K562 (cell line): ENCODE data around the gene DHRS2. TPM values are rescaled to one million over a fixed set of nuclear protein-coding genes. Genes with fewer than 3 reads are reported as not detected.
A peak's percentile ranks its signal among the peaks of the same experiment; 100 is the strongest.

ENCODE experiments used
- CREM ChIP-seq: IDR thresholded peaks from 2 replicates; pipeline ENCODE4 v1.6.1; 2014; ENCODE audit warnings: antibody characterized with exemption, low read depth
- NFIX ChIP-seq: fragments of 250-450 bp; sonication (Bioruptor Pico); IDR thresholded peaks from 2 replicates; pipeline ENCODE4 v1.4.0; 2020; ENCODE audit warnings: low read depth, mild to moderate bottlenecking, moderate library complexity
- NR2F6 ChIP-seq: fragments of 450-650 bp; formaldehyde crosslinking; IDR thresholded peaks from 2 replicates; pipeline ENCODE4 v1.4.0; 2020; ENCODE audit warnings: mild to moderate bottlenecking
- SLC30A9 ChIP-seq: fragments of 250-450 bp; sonication (Bioruptor Pico); IDR thresholded peaks from 2 replicates; pipeline ENCODE4 v1.8.0; 2022; ENCODE audit warnings: mild to moderate bottlenecking, moderate library complexity
- TBP ChIP-seq: optimal IDR thresholded peaks from 2 replicates; pipeline ENCODE3; 2011; ENCODE audit warnings: low read depth, low read length, improper control_type of control experiment
- ZNF445 ChIP-seq: fragments of 250-450 bp; sonication (Bioruptor Pico); IDR thresholded peaks from 2 replicates; pipeline ENCODE4 v1.4.0; 2020; ENCODE audit warnings: low read depth, mild to moderate bottlenecking, moderate library complexity
- ZNF75A ChIP-seq: fragments of 450-650 bp; formaldehyde crosslinking; IDR thresholded peaks from 2 replicates; pipeline ENCODE4 v1.4.0; 2020; ENCODE audit warnings: mild to moderate bottlenecking
- polyA plus RNA-seq, 8 experiments: library from polyadenylated mRNA; depleted of rRNA in 4 of 8; stranded (reverse) in 5 of 8; unstranded in 3 of 8; fragments of >200 nt; fragmentation: Nextera tagmentation in 2 of 8; fragmentation: Illumina TruSeq in 1 of 8; extraction: Ambion mirVana in 2 of 8; extraction: Trizol in 1 of 8; gene quantifications; 2 replicates each; pipeline versions ENCODE4 v1.2.1 to v1.2.3, GENCODE V29; 2011 to 2014; ENCODE audit warnings: inconsistent platforms in 1 of 8, missing spikeins in 1 of 8
- total RNA-seq, 7 experiments: library from RNA; depleted of rRNA in 6 of 7; stranded (reverse); fragments of >200 nt in 6 of 7; fragmentation: Illumina TruSeq in 2 of 7; extraction: Trizol in 2 of 7; gene quantifications; 2 replicates each; pipeline versions ENCODE4 v1.2.1 to v1.2.3, GENCODE V29; 2011 to 2021; ENCODE audit warnings: low replicate concordance in 1 of 7
- TF ChIP-seq, protein P1 (sequence below): fragments of 450-650 bp; IDR thresholded peaks from 2 replicates; pipeline ENCODE4 v1.6.1; 2016; ENCODE audit warnings: mild to moderate bottlenecking, moderate library complexity
- TF ChIP-seq, protein P2 (sequence below), 3 experiments: IDR thresholded peaks in 2 of 3; conservative IDR thresholded peaks in 1 of 3; 2 replicates each; pipeline ENCODE4 v1.5.1; 2011 to 2012; ENCODE audit warnings: low read length in 3 of 3, mild to moderate bottlenecking in 3 of 3, control low read depth in 2 of 3, improper control_type of control experiment in 1 of 3, inconsistent platforms in 1 of 3, low read depth in 1 of 3, mixed read lengths in 1 of 3, moderate library complexity in 1 of 3; ENCODE audit not compliant: insufficient read depth in 2 of 3
- TF ChIP-seq, protein P3 (sequence below): fragments of 250-450 bp; sonication (Bioruptor Pico); IDR thresholded peaks from 2 replicates; pipeline ENCODE4 v1.4.0; 2020; ENCODE audit warnings: mild to moderate bottlenecking, moderate library complexity

Gene DHRS2
- total and polyA plus RNA-seq, 9 of the 15 experiments (the other 6 are each of a cell fraction or from before 2014, with no cell fraction given) = 2.9 to 96.8 (median 64.4) TPM

DNA sequence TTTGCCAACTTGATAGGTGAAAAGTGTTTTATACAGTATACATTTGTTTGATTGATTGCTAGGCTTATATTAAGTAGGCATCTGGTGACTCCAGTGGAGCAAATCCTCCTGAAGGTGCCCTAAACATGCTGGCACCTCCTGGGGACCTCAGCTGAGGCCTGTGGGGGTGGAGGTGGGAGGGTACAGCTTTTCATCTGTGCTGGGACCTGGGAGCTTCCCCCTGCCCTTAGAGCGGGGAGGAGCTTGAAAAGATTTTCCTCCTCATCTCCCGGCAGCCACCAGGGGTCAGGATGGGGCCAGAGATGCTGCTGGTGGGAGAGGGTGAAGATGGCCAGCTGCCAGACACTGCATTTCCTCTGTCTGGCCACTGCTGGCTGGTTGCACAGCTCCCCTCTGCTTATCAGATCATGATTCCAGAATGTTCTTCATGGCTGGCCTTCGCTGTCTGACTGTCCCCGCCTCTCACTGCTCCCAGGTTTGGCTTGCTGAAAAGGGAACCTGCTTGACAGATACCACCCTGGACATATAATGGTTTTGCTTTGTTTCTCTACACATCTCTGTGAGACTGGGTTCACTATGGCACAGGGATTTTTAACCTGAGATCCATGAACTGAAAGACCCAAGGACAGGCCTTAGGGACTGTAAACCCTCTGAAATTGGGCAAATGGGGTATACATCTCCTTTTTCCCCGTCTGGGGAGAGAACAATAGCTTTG, 47.1 kb upstream of the DHRS2 start (continued):
- TF ChIP-seq, protein P1, sequence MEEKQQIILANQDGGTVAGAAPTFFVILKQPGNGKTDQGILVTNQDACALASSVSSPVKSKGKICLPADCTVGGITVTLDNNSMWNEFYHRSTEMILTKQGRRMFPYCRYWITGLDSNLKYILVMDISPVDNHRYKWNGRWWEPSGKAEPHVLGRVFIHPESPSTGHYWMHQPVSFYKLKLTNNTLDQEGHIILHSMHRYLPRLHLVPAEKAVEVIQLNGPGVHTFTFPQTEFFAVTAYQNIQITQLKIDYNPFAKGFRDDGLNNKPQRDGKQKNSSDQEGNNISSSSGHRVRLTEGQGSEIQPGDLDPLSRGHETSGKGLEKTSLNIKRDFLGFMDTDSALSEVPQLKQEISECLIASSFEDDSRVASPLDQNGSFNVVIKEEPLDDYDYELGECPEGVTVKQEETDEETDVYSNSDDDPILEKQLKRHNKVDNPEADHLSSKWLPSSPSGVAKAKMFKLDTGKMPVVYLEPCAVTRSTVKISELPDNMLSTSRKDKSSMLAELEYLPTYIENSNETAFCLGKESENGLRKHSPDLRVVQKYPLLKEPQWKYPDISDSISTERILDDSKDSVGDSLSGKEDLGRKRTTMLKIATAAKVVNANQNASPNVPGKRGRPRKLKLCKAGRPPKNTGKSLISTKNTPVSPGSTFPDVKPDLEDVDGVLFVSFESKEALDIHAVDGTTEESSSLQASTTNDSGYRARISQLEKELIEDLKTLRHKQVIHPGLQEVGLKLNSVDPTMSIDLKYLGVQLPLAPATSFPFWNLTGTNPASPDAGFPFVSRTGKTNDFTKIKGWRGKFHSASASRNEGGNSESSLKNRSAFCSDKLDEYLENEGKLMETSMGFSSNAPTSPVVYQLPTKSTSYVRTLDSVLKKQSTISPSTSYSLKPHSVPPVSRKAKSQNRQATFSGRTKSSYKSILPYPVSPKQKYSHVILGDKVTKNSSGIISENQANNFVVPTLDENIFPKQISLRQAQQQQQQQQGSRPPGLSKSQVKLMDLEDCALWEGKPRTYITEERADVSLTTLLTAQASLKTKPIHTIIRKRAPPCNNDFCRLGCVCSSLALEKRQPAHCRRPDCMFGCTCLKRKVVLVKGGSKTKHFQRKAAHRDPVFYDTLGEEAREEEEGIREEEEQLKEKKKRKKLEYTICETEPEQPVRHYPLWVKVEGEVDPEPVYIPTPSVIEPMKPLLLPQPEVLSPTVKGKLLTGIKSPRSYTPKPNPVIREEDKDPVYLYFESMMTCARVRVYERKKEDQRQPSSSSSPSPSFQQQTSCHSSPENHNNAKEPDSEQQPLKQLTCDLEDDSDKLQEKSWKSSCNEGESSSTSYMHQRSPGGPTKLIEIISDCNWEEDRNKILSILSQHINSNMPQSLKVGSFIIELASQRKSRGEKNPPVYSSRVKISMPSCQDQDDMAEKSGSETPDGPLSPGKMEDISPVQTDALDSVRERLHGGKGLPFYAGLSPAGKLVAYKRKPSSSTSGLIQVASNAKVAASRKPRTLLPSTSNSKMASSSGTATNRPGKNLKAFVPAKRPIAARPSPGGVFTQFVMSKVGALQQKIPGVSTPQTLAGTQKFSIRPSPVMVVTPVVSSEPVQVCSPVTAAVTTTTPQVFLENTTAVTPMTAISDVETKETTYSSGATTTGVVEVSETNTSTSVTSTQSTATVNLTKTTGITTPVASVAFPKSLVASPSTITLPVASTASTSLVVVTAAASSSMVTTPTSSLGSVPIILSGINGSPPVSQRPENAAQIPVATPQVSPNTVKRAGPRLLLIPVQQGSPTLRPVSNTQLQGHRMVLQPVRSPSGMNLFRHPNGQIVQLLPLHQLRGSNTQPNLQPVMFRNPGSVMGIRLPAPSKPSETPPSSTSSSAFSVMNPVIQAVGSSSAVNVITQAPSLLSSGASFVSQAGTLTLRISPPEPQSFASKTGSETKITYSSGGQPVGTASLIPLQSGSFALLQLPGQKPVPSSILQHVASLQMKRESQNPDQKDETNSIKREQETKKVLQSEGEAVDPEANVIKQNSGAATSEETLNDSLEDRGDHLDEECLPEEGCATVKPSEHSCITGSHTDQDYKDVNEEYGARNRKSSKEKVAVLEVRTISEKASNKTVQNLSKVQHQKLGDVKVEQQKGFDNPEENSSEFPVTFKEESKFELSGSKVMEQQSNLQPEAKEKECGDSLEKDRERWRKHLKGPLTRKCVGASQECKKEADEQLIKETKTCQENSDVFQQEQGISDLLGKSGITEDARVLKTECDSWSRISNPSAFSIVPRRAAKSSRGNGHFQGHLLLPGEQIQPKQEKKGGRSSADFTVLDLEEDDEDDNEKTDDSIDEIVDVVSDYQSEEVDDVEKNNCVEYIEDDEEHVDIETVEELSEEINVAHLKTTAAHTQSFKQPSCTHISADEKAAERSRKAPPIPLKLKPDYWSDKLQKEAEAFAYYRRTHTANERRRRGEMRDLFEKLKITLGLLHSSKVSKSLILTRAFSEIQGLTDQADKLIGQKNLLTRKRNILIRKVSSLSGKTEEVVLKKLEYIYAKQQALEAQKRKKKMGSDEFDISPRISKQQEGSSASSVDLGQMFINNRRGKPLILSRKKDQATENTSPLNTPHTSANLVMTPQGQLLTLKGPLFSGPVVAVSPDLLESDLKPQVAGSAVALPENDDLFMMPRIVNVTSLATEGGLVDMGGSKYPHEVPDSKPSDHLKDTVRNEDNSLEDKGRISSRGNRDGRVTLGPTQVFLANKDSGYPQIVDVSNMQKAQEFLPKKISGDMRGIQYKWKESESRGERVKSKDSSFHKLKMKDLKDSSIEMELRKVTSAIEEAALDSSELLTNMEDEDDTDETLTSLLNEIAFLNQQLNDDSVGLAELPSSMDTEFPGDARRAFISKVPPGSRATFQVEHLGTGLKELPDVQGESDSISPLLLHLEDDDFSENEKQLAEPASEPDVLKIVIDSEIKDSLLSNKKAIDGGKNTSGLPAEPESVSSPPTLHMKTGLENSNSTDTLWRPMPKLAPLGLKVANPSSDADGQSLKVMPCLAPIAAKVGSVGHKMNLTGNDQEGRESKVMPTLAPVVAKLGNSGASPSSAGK = no peak
- TF ChIP-seq ZNF75A (no peak), NR2F6 (CRISPR knock-in tag) (no peak), CREM (peak; percentile 44; the same call in 1 of the 2 replicates), TBP (no peak), SLC30A9 (CRISPR knock-in tag) (no peak), NFIX (peak; percentile 53), ZNF445 (no peak)
- TF ChIP-seq, protein P2, sequence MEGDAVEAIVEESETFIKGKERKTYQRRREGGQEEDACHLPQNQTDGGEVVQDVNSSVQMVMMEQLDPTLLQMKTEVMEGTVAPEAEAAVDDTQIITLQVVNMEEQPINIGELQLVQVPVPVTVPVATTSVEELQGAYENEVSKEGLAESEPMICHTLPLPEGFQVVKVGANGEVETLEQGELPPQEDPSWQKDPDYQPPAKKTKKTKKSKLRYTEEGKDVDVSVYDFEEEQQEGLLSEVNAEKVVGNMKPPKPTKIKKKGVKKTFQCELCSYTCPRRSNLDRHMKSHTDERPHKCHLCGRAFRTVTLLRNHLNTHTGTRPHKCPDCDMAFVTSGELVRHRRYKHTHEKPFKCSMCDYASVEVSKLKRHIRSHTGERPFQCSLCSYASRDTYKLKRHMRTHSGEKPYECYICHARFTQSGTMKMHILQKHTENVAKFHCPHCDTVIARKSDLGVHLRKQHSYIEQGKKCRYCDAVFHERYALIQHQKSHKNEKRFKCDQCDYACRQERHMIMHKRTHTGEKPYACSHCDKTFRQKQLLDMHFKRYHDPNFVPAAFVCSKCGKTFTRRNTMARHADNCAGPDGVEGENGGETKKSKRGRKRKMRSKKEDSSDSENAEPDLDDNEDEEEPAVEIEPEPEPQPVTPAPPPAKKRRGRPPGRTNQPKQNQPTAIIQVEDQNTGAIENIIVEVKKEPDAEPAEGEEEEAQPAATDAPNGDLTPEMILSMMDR (IDR thresholded peaks at IDR 0.05 in 2 of 3, conservative IDR thresholded peaks at IDR 0.05 in 1 of 3; ENCODE audit: insufficient read depth in 2 of 3, low read depth in 1 of 3, low read length in 3 of 3) = peak; percentile 91 to 97 (median 93)
- TF ChIP-seq, protein P3, sequence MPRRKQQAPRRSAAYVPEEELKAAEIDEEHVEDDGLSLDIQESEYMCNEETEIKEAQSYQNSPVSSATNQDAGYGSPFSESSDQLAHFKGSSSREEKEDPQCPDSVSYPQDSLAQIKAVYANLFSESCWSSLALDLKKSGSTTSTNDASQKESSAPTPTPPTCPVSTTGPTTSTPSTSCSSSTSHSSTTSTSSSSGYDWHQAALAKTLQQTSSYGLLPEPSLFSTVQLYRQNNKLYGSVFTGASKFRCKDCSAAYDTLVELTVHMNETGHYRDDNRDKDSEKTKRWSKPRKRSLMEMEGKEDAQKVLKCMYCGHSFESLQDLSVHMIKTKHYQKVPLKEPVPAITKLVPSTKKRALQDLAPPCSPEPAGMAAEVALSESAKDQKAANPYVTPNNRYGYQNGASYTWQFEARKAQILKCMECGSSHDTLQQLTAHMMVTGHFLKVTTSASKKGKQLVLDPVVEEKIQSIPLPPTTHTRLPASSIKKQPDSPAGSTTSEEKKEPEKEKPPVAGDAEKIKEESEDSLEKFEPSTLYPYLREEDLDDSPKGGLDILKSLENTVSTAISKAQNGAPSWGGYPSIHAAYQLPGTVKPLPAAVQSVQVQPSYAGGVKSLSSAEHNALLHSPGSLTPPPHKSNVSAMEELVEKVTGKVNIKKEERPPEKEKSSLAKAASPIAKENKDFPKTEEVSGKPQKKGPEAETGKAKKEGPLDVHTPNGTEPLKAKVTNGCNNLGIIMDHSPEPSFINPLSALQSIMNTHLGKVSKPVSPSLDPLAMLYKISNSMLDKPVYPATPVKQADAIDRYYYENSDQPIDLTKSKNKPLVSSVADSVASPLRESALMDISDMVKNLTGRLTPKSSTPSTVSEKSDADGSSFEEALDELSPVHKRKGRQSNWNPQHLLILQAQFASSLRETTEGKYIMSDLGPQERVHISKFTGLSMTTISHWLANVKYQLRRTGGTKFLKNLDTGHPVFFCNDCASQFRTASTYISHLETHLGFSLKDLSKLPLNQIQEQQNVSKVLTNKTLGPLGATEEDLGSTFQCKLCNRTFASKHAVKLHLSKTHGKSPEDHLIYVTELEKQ (CRISPR knock-in tag) = no peak
